ENCODE data around the gene PIM1.

Gene PIM1

DNA sequence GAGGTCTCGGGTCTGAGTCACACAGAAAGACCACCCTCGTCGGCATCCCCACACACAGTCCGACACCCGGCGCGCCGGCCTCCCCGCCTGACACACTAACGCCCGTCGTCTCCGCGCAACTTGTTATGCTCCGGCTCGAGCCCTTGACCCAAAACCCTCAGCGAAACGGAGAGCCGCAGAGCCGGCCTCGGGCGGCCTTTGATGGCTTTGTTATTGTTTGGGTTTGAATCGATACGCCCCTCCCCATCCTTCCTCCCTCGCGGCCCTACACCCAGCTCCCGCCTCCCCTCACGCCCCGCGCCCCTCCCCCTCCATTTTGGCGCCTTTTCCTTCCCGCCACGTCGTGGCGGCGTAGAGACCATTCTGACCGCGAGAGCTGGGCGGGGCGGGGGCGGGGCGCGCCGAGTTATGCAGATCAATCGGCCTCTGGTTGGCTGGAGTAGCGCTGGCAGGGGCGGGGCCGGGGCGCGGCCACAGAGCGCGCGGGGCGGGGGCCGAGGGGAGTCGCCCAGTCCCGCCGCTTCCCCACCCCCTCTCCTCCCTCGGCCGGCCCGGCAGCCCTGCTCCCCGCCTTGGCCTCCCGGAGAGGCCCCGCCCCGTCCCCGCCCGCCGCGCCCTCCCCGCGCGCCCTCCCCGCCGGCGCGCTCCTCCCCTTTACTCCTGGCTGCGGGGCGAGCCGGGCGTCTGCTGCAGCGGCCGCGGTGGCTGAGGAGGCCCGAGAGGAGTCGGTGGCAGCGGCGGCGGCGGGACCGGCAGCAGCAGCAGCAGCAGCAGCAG, at the start of gene PIM1:
PIM1 (plus strand) TSS at position 657 of the 777 bp plus-strand sequence. CDS start 424 bp downstream, outside the sequence.
- ChIA-PET CTCF (interaction anchor here (1.0 to 16.4 kb wide), 9 partner anchors 9 to 142 kb away, joined by 3 to 519 read pairs (median 25); no protein-coding TSS in a partner anchor), POLR2A (interaction anchor here (0.6 to 0.7 kb wide), 4 partner anchors 25 to 148 kb away, joined by 3 to 5 read pairs (median 4); no protein-coding TSS in a partner anchor)
- TF ChIP-seq, protein P1, sequence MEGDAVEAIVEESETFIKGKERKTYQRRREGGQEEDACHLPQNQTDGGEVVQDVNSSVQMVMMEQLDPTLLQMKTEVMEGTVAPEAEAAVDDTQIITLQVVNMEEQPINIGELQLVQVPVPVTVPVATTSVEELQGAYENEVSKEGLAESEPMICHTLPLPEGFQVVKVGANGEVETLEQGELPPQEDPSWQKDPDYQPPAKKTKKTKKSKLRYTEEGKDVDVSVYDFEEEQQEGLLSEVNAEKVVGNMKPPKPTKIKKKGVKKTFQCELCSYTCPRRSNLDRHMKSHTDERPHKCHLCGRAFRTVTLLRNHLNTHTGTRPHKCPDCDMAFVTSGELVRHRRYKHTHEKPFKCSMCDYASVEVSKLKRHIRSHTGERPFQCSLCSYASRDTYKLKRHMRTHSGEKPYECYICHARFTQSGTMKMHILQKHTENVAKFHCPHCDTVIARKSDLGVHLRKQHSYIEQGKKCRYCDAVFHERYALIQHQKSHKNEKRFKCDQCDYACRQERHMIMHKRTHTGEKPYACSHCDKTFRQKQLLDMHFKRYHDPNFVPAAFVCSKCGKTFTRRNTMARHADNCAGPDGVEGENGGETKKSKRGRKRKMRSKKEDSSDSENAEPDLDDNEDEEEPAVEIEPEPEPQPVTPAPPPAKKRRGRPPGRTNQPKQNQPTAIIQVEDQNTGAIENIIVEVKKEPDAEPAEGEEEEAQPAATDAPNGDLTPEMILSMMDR (IDR thresholded peaks at IDR 0.05; ENCODE audit: control extremely low read depth, extremely low read depth, low read depth, missing control alignments): no peak
- DNase-seq (ENCODE audit: extremely low spot score): peak; percentile 98

DNA sequence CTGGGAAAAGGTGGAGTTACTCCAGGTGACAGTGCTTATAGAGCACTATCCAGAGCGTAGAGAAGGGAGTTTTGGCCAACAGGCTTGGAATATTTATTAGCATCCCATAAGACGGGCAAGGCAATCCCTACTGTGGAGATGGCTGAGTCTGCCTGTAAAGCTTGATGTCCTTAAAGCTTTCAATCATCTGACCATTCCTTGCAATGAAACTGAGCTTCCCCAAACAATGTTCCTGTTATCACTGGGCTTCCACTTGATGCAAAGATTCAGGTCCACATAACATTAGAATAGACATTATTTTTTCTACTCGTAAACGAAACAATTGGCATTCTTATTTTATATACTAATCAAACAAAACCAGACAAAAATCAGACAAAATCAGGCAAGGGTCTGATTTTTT, 48.4 kb upstream of the PIM1 start:
- TF ChIP-seq, protein P1 (IDR thresholded peaks at IDR 0.05; ENCODE audit: control extremely low read depth, extremely low read depth, low read depth, missing control alignments): no peak
- ChIA-PET CTCF (interaction anchor here (1.0 kb wide), 1 partner anchor 104 kb away, joined by 5 read pairs; no protein-coding TSS in a partner anchor), POLR2A (no interaction called here)
- DNase-seq (ENCODE audit: extremely low spot score): no peak

DNA sequence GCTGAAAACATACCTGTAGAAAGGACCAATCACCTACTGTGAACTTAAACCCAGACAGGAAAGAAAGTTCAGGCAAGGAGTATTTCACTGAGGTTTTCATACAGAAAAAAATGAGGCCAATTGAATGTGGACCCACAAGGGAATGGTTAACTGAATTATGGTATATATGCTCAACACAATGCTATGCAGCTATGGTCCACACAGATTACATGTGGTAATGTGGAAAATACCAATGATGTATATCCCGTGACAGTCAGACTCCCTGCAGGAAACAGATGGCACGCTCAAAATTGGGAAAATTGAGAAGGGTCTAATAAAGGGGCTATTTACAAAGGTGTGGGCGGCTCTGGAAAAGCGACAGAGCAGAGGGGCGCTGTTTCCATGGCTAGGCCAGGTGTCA, 47.1 kb upstream of the PIM1 start:
- ChIA-PET CTCF (no interaction called here), POLR2A (no interaction called here)
- TF ChIP-seq, protein P1 (IDR thresholded peaks at IDR 0.05; ENCODE audit: control extremely low read depth, extremely low read depth, low read depth, missing control alignments): no peak
- no peak for DNase-seq (ENCODE audit: extremely low spot score)

DNA sequence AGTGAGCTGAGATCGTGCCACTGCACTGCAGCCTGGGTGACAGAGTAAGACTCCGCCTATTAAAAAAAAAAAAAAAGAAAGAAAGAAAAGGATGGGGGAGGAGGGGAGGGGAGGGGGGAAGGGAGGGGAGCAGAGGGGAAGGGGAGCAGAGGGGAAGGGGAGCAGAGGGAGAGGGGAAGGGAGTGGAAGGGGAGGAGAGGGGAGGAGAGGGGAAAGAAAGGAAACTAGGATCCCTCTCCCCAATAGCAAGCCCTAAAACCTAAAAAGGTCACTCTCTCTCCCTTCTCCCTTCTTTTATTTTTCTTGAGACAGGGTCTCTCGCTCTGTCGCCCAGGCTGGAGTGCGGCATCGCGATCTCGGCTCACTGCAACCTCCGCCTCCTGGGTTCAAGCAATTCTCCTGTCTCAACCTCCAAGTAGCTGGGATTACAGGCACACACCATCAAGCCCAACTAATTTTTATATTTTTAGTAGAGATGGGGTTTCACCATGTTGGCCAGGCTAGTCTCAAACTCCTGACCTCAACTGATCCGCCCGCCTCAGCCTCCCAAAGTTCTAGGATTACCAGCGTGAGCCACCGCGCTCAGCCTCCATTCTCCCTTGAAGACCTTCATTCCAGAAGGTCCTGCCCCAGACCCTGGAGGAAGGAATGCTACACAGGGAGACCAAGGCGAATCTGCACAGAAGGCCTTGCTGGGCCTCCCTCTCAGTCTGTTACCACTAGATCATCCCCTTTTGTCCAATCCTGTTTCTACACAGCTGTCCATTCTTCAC, 45.8 kb upstream of the PIM1 start:
- no peak for DNase-seq (ENCODE audit: extremely low spot score)
- ChIA-PET CTCF (no interaction called here), POLR2A (no interaction called here)
- TF ChIP-seq, protein P1 (IDR thresholded peaks at IDR 0.05; ENCODE audit: control extremely low read depth, extremely low read depth, low read depth, missing control alignments): no peak

DNA sequence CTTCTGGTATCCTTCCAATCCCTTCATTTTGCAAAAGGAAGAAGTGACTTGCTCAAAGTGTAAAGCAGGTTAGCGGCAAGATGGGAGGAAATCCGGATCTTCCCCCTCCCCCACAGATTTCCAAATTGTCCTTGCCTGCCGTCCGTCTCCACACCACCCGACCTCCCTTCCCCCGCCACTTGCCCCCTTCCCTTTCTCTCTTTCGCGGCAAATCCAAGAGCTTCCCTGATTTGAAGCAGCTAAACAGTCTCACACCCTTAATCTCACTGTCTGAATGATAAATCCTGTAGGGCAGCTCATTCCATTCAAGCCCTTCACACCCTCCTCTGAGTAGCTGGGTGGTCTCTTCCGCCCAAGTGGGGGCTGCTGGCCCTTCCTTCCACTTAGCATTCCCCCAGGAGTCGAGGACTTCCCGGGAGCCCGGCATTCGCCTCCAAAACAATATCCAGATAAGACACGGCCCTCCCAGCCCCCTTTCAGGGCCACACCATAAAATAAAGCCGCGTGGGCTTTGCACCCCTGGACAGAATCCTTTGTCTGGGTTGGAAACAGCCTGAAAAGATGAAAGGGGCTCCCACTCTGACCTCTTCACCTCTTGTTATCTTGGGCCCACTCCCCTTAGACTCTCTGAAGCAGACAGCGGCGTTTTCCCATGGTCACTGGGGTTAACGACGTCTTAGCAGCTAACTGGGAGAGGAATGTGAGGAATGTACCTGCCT, 44.0 kb upstream of the PIM1 start:
- no peak for DNase-seq (ENCODE audit: extremely low spot score)
- ChIA-PET CTCF (no interaction called here), POLR2A (no interaction called here)
- TF ChIP-seq, protein P1 (IDR thresholded peaks at IDR 0.05; ENCODE audit: control extremely low read depth, extremely low read depth, low read depth, missing control alignments): no peak

DNA sequence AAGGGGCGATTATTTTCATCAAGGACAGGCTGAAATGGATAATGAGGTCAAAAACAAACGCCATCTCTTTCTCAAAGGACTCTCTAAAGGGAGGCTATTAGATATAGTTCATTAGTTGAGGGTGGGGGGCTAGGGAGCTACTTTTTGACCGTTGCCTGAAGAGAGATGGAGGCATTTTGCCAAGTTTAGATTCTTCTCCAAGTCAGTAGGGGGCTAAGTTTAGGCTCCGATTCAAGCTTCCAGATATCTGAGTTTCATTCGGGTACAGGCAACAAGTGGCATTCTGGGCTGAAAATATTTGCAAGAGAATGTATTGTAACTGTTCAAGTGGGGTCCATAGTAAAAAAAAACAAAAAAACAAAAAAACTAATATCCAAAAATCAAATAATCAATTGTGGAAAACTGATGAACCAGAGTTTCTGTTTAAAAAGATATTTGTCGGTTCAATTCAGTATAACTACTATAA, 43.4 kb upstream of the PIM1 start:
- DNase-seq (ENCODE audit: extremely low spot score): no peak
- TF ChIP-seq, protein P1 (IDR thresholded peaks at IDR 0.05; ENCODE audit: control extremely low read depth, extremely low read depth, low read depth, missing control alignments): no peak
- ChIA-PET POLR2A (no interaction called here), CTCF (no interaction called here)

All from GM10248 (cell line).